ENCODE measurements around the gene A2ML1.
"Not testable (repeated sequence)": the region's sequence is repeated elsewhere in the genome, so short reads cannot be mapped to it uniquely, and the experiment has no call there.

Gene A2ML1

DNA sequence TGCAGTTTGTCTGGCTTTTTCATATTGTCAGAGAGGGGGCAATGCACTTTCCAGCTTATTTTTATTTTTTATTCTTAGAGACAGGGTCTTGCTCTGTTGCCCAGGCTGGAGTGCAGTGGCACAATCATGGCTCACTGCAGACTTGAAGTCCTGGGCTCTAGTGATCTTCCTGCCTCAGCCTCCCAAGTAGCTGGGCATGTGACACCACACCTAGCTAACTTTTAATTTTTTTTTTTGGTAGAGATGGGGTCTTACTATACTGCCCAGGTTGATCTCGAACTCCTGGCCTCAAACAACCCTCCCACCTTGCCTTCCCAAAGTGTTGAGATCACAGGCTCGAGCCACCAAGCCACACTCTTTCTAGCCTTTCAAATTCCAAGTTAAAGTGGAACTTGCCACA is 3.9 kb upstream of the A2ML1 start:
- no peak for DNase-seq

DNA sequence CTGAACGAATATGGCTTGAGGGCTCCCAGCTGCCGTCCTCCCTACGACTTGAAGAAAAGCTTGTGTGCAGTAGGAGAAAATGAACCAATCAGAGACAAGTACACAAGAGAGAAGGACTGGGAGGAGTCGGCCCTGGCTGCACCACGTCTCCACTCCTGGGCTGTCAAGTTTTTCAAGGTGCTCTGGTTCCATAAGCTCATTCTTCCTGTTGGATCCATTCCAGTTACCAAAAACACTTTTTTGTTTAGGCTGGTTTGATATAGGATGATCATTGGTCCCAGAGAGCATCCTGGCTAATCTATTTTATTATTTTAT is 2.8 kb upstream of the A2ML1 start:
- DNase-seq = peak in 1 of 2 experiments; percentile 4

DNA sequence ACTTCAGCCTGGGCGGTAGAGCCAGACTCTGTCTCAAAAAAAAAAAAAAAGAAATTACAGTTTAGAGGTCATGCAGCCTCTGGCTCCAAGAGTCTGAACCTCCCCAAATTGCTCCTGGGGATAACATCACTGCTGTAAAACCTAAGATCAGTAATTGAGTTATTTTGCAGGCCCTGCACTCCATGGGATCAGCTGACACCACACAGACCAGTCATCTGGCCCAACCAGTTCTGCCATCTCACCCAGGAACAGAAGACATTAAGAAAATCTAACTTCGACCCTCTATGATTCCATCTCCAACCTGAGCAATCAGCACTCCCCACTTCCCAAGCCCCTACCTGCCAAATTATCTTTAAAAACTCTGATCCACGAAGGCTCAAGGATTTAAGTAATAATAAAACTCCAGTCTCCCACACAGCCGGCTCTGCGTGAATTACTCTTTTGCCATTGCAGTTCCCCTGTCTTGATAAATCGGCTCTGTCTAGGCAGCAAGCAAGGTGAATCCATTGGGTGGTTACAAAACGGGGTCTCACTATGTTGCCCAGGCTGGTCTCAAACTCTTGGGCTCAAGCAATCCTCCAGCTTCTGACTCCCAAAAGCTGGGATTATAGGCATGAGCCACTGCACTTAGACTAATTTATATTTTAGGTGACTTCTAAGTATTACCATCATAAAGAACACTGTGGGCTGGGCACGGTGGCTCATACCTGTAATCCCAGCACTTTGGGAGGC is 1.6 kb upstream of the A2ML1 start:
- not testable (repeated sequence) for DNase-seq

DNA sequence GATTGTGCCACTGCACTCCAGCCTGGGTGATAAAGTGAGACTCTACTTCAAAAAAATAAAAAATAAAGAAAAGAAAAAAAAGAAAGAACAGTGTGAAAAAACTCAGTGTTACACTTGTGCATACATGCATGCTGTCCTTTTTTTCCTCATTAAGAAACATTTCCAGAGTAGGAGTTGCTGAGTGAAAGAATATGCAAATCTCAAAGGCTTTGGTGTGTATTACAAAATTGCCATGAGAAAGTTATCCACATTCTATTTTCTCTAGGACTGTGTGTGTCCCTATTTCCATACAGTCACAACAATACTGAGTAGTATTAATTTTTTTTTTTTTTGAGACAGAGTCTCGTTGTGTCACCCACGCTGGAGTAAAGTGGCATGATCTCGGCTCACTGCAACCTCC is 830 bp upstream of the A2ML1 start:
- DNase-seq = no peak

DNA sequence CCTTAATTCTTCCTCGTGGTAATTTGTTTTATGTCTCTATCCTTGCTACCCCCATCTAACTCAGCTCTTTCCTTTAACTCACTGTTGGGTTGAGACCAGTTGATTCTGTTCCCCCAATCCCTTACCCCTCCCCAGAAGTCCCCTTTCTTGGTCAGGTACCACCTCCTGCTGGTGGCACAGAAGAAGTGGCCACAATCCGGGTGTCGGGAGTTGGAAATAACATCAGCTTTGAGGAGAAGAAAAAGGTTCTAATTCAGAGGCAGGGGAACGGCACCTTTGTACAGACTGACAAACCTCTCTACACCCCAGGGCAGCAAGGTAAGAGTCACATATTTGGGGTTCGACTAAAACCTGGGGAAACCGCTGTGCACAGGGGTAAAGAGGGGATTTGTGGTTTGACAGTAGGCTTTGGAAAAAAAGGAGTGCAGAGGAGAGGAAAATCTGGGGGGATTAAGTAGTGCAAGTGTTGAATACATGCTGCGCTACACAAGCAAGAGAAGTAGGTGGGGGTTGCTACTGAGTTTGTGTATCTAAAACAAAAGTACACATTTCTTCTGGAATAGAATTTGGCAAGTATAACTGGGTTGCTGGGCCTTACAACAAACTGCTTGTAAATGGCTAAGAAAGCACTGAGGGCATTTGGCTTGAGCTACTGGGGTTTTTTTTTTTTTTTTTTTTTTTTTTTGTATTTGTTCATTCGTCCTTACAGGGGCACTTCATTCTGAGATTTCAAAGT is 1.3 kb downstream of the A2ML1 start:
- peak in 1 of 2 experiments; percentile 17 for DNase-seq

DNA sequence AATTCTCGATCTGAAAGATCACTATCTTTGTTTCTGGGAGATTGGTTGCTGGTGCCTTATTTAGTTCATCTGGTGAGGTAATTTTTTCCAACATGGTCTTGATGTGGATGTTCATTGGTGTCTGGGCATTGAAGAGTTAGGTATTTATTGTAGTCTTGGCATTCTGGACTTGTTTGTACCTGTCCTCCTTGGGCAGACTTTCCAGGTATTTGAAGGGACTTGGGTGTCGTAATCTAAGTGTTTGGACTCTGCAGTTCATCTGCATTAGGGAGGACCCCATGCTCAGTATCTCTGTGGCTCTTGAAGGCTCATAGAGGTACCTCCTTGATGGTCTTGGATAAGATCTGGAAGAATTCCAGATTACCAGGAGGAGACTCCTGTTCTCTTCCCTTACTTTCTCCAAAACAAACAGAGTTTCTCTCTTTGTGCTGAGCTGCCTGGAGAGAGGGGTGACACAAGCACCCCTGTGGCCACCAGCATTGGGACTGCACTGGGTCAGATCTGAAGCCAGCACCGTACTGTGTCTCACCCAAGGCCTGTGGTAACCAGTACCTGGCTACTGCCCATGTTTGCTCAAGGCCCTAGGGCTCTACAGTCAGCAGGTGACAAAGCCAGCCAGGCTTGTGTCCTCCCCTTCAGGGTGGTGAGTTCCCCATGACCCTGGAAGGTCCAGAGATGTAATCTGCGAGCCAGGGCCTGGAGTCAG is 5.3 kb downstream of the A2ML1 start:
- no peak for DNase-seq

DNA sequence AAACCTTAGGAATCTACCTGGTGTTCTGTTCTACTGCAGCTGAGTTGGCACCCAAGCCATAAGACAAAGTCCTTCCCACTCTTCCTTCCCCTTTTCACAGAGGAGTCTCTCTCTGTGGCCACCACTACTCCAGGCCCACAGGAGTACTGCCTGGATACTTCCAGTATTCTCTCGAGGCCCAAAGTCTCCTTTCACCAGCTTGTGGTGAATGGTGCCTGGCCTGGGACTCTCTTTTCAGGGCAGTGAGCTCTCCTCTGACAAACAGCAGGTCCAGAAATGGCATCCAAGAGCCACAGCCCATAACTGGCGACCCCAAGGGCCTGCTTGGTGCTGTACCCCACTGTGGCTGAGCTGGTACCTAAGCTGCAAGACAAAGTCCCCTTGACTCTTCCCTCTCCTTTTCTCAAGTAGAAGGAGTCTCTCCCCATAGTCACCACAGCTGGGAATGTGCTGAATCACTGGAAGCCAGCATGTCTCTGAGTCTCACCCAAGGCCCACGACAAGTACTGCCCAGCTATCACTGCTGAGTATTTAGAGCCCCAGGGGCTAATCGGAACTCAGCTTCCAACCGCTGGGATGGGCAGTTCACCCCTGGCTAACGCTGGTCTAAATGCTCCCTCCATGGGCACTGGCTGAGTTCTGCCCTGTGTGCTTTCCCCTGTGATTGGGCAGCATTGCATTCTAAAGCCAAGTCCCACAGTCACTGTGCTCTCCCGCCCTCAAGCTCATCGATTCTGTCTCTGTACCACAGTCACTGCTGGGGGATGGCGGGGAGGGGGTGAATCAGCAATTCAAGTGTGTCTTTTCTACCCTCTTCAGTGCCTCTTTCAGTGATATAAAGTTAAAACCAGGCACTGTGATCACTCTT is 6.1 kb downstream of the A2ML1 start:
- DNase-seq = no peak

DNA sequence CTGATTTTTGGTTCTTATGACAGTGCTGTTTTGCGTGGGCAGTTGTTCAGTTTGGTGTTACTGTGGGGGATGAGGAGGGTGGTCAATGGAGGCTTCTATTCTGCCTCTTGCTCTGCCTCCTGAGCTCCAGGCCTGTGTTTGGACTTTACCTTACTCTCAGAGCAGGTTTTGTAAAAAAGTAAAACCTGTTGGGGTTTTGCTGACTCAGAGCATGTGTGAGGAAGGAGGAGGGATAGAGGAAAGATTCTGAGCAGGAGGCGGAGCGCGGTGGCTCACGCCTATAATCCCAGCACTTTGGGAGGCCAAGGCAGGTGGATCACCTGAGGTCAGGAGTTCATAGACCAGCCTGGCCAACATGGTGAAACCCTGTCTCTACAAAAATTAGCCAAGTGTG is 6.7 kb downstream of the A2ML1 start:
- no peak for DNase-seq

DNA sequence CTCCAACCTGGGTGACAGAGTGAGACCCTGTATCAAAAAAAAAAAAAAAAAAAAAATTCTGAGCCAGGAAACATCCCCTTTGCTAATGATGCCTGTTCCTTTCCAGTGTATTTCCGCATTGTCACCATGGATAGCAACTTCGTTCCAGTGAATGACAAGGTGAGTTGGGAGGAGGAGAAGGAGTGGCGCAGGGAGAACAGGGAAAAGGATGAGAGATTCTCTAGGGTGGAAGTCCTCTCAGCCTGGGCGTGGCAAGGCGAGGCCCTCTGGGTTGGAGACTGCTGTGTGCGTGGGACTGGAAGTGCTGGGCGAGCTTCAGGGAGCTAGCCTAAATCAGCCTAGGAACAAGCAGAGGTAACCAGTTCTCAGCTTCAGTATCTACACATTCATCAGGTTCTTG is 7.2 kb downstream of the A2ML1 start:
- DNase-seq = no peak

DNA sequence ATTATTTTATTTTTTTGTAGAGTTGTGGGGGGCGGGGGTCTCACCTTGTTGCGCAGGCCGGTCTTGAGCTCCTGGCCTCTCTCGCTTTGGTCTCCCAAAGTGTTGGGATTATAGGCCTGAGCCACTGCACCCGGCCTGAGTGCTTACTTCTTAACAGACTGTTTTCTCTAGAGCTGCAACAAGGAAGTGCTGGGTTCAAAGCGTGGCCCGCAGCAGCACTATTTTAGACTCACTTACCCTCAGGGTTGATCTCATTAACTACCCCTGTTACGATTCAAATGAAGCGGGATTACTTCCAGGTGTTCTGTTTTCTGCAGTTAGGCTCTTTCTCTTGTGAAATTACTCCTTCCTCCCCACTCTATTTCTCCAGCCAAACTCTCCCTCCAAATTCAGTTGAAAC is 8.7 kb downstream of the A2ML1 start:
- no peak for DNase-seq

DNA sequence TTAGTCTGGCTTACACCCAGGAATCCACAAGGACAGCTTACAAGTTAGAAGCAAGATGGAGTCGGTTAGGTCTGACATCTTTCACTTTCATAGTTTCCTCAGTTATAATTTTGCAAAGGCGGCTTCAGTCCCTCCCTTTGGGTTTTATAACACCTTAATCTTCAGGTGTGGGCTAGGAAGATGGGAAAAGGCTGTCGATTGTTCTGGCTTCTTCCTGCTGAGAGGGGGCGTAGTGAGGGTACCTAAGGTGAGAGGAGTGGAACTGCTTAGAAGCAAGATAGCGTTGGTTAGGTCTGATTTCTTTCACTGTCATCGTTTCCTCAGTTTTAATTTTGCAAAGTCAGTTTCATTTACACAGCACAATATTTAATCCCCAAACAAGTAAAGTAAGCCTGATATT is 10.1 kb downstream of the A2ML1 start:
- no peak for DNase-seq

DNA sequence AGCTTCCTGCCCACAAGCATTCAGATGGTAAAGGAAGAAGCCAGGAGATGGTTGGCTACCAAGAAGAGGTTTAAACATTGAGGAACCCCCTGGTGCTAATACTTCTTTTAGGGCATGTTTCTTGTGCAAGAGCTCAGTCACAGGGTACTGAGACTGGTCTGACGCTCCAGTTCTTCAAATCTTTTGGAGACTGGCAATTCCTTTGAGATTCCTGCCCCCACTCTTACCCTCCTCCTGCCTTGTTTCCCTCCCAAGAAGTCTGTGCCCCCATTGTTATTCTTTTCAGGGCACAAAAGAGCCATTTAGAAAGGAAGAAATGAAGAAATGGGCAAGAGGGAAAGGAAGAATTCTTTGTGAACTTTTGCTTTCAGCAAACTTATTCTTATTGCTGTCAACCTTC is 11.8 kb downstream of the A2ML1 start:
- DNase-seq = no peak

DNA sequence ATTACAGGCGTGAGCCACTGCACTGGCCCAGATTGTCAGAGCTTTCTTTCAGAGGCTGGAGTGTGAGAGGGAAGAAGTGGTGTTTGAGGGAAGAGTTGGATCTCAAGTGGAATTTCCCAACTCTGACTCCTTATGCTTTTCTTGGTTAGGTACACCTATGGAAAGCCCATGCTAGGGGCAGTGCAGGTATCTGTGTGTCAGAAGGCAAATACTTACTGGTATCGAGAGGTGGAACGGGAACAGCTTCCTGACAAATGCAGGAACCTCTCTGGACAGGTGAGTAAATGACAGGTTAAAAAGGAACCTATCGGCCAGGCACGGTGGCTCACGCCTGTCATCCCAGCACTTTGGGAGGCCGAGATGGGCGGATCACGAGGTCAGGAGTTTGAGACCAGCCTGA is 14.9 kb downstream of the A2ML1 start:
- no peak for DNase-seq

DNA sequence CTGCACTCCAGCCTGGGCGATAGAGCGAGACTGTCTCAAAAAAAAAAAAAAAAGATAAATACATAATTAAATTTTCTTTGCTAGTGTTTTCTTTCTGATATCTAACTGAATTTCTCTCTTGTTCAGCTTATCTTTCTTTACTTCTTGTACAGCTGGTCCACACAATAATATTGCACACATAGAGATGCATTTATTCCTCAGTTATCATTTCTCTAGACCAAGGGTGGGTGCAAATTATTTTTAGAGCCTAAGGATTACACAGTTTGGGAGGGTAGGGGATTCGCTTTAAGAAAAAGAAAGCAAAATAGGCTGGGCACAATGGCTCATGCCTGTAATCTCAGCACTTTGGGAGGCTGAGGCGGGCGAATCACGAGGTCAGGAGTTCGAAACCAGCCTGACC is 17.9 kb downstream of the A2ML1 start:
- no peak for DNase-seq

DNA sequence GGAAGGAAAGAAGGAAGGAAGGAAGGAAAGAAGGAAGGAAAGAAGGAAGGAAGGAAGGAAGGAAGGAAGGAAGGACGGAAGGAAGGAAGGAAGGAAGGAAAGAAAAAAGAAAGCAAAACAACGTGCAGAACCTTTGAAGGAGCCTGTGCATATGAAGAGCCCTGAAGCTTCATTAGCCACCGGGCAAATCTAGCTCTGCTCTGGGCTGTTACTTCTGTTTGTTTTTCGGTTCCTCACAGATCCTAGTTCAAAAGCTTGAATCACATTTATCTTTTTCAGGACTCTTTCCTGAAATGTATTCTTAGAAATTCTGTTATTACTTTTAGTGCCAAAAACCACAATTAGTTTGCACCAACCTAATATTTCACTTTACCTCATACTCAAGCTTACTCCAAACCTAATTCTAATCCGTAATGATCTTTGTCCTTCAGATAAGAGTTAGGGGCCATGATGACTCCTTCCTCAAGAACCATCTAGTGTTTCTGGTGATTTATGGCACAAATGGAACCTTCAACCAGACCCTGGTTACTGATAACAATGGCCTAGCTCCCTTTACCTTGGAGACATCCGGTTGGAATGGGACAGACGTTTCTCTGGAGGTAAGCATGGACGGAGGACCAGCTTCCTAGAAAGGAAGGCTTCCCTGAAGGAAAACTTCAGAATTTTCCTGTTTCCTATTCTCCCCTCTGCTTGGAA is 18.7 kb downstream of the A2ML1 start:
- no peak for DNase-seq

DNA sequence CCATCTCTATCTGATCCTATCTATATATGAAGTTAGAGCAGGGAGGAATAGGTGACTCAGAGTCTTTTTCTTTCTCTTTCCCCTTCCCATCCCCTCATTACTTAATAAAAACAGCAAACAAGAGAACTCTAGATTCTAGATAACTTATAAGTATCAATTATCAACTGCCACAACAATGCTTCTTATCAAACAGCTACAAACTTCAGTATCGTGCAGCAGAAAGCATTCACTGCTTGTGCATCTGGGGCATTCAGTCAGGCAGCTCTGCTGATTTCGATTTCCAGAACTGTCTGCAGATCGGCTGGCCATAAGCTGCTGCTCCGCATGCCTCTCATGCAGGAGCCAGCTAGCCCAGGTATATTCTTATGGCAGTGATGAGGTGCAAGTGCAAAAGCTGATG is 19.4 kb downstream of the A2ML1 start:
- DNase-seq = no peak

DNA sequence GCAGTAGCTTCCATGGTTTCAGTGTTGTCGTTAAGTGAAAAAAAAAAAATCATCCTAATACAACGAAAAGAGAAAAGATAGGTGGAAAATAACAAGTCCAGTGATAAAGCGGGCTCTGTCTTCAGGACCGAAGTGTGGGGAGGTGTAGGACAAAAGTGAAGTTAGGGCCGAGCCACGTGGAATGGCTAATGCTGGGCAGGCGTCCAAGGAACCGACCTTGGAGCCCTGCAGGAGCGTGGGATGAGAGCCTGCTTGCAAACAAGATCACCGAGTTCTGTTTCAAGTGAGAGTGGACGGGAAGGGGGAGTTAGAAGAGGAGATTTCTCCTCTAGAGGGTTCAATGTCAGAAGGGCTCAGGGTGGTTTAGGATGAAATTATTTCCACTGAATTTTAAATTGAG is 22.2 kb downstream of the A2ML1 start:
- no peak for DNase-seq

DNA sequence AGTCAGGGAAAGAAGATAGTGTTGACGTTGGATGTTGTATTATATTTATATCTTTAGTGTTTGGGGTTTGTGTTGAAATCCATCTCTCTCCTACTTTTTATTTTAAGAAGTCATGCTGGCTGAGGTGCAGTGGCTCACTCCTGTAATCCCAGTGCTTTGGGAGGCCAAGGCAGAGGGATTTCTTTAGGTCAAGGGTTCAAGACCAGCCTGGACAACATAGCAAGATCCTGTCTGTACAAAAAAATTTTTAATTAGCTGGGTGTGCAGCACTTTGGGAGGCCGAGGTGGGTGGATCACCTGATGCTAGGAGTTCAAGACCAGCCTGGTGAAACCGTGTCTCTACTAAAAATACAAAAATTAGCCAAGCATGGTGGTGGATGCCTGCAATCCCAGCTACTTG is 23.9 kb downstream of the A2ML1 start:
- no peak for DNase-seq

DNA sequence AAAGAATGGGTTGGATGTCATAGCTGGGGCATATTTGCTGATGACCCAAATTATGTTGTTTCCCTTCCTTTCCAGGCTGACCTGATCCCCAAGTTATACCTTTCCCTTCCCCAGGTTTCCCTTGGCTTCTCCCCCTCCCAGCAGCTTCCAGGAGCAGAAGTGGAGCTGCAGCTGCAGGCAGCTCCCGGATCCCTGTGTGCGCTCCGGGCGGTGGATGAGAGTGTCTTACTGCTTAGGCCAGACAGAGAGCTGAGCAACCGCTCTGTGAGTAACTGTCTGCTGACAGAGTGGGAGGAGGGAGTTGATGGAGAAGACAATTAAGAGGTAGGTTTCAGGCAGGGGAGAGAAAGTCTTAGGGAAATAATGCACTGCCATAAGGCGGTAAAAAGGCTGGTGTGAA is 25.0 kb downstream of the A2ML1 start:
- DNase-seq = no peak

DNA sequence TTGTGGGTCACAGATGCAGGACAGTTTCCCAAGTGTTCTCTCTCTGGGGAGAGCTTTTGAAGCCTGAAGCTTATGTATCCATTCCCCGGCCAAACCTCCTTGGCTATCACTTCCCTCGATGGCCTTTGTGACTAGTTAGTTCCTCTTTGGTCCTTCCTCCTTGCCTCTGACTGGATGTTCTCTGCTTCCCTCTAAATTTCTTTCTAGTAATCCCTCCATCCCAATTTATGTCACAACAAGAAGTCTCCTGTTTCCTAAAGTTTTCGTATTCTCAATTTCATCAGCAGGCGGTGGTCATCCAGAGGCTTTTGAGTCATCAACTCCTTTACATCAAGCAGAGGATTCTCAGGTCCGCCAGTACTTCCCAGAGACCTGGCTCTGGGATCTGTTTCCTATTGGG is 27.5 kb downstream of the A2ML1 start:
- no peak for DNase-seq

DNA sequence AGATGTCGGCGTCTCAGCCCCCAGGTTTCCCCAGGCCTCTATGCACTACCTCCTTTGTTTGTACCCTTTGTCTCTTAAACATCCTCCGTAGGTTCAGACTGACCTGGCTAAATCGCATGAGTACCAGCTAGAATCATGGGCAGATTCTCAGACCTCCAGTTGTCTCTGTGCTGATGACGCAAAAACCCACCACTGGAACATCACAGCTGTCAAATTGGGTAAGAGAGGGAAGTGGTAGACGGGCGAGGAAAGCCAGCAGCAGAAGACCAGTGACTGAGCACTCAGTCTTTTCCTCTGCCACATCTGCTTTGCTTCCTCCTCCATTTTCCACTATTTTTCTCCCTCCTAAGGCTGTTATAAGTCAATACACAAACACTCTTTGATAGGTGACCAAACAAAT is 29.7 kb downstream of the A2ML1 start:
- DNase-seq = no peak

DNA sequence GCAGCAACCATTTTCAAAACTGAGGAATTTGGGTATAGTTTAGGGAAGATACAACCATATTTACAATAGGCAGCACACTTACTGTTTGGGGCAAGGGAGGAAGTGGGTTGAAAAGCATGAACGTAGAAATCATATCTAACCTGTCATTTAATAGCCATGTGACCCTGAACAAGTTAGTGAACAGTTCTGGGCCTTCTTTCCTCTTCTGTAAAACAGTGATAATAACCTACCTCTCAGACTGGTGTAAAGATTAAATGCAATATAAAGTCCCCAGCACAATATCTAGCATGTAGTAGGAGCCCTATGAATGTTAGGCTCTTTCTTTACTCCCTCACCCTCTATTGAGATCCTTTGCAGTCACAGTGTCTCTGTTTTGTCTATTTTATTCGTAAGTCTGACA is 33.5 kb downstream of the A2ML1 start:
- no peak for DNase-seq

DNA sequence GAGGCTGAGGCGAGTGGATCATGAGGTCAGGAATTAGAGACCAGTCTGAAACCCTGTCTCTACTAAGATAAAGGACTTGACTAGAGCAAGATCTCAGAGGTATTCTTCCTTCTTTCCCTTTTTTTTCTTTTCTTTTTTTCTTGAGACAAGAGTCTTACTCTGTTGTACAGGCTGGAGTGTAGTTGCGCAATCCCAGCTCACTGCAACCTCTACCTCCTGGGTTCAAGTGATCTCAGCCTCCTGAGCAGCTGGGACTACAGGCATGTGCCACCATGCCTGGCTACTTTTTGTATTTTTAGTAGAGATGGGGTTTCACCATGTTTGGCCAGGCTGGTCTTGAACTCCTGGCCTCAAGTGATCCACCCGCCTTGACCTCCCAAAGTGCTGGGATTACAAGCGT is 37.0 kb downstream of the A2ML1 start:
- DNase-seq = not testable (repeated sequence)
